Right lobe of liver (tissue), 6 donors: ENCODE measurements around the gene MCHR1. TPM values are rescaled to one million over a fixed set of nuclear protein-coding genes. Genes with fewer than 3 reads are reported as not detected.
A peak's percentile ranks its signal among the peaks of the same experiment; 100 is the strongest.

Experiments used
- ATAC-seq, 4 donors: fragments of 200-7000 bp; cut with Tn5 transposase; one replicate each; pipeline ENCODE4 v1.9.1; 2020; ENCODE audit warnings: mild to moderate bottlenecking in 4 of 4, moderate library complexity in 4 of 4
- DNase-seq, 3 donors: peaks; one replicate each; pipeline ENCODE4 v3.0.0-alpha.2; 2020
- H3K27ac ChIP-seq, 3 donors: fragments of 200-600 bp; one replicate each; pipeline ENCODE4 v1.8.0; 2022
- H3K27me3 ChIP-seq, 2 donors: fragments of 200-600 bp; one replicate each; pipeline ENCODE4 v1.8.0; 2022
- H3K36me3 ChIP-seq, 4 donors: fragments of 200-600 bp; sonication (generic) in 1 of 4; one replicate each; pipeline versions ENCODE4 v1.5.1 to v1.8.0; 2017 to 2022; ENCODE audit warnings: control low read depth in 1 of 4
- H3K4me1 ChIP-seq, 4 donors: fragments of 200-600 bp; sonication (generic) in 1 of 4; one replicate each; pipeline versions ENCODE4 v1.5.1 to v1.8.0; 2017 to 2022; ENCODE audit warnings: control low read depth in 1 of 4
- H3K4me3 ChIP-seq, 3 donors: fragments of 200-600 bp; one replicate each; pipeline ENCODE4 v1.8.0; 2022
- H3K9me3 ChIP-seq, 4 donors: fragments of 200-600 bp; sonication (generic) in 1 of 4; one replicate each; pipeline versions ENCODE4 v1.5.1 to v1.8.0; 2017 to 2022; ENCODE audit warnings: control low read depth in 1 of 4
- CTCF ChIP-seq, 4 donors: fragments of 200-600 bp in 3 of 4; fragments of 450-650 bp in 1 of 4; IDR thresholded peaks; one replicate each; pipeline versions ENCODE4 v1.5.1 to v1.8.0; 2016 to 2022; ENCODE audit warnings: antibody characterized with exemption in 4 of 4, mild to moderate bottlenecking in 2 of 4
- POLR2A ChIP-seq: fragments of 450-650 bp; IDR thresholded peaks from one replicate; pipeline ENCODE4 v1.6.1; 2017; ENCODE audit warnings: antibody characterized with exemption, mild to moderate bottlenecking
- WGBS: methylation state at CpG from one replicate; pipeline ENCODE4 v1.1.6; 2018; ENCODE audit warnings: low coverage, low lambda C conversion rate; ENCODE audit not compliant: insufficient coverage; ENCODE audit errors: missing lambda C conversion rate; 5-methylcytosine and 5-hydroxymethylcytosine counted together
- intact Hi-C, 2 donors: fragments of 100-400 bp; cut with DNase I; formaldehyde crosslinking; loops; one replicate each; pipeline versions ENCODE4 v1.11.2 to v1.14.1; 2022
- total RNA-seq, 6 experiments: library from RNA; depleted of rRNA in 2 of 6; stranded (reverse); fragments of >200 nt in 2 of 6; fragmentation: NEBNext Ultra II Directional in 3 of 6; extraction: Animal tissue kit (Norgen Biotek cat#: 25700) in 3 of 6; gene quantifications; one replicate each; pipeline versions ENCODE4 v1.1.0 to v1.2.4, GENCODE V29; 2016 to 2023
- donor health status: DM: no; HTN: yes; CAD: no.
- donor health status: DM: no; HTN: no; CAD: no.
- donor health status: DM: no; HTN: no; CAD: no.
- donor health status: DM: no; HTN: yes; CAD: no.
- donor health status: DM: no; HTN: yes; CAD: no.

MCHR1 gene
- total RNA-seq, 6 experiments from 2014 or later: 1.1 to 3.7 (median 1.9) TPM

GRCh38 chr22:40707154-40707553 lies 27.9 kb downstream of the MCHR1 start:
- no peaks in the 10 kb centered on the region for H3K27me3 ChIP-seq

GRCh38 chr22:40708177-40708576 lies 28.9 kb downstream of the MCHR1 start:
- ATAC-seq: no peak
- 86% methylated on average over 5 of the region's 5 CpGs for WGBS
- no peak overlapping the region for H3K27ac ChIP-seq
- no peaks in the 10 kb centered on the region for H3K36me3 ChIP-seq
- H3K4me3 ChIP-seq: no peak overlapping the region
- H3K9me3 ChIP-seq: no peaks in the 10 kb centered on the region
- H3K27me3 ChIP-seq: no peaks in the 10 kb centered on the region
- intact Hi-C loops: no loop called here
- H3K4me1 ChIP-seq: no peaks in the 10 kb centered on the region
- TF ChIP-seq POLR2A (no peak), CTCF (IDR thresholded peaks at IDR 0.05) (no peak)
- DNase-seq: no peak

More at GRCh38 chr22:40707154-40707553, 27.9 kb downstream of the MCHR1 start:
- intact Hi-C loops: no loop called here
- Histone ChIP-seq H3K9me3 (no peaks in the 10 kb centered on the region), H3K36me3 (no peaks in the 10 kb centered on the region), H3K4me1 (no peaks in the 10 kb centered on the region), H3K4me3 (no peak overlapping the region), H3K27ac (no peak overlapping the region)
- WGBS: 67% methylated on average over 1 of the region's 2 CpGs
- ATAC-seq: no peak
- no peak for DNase-seq
- TF ChIP-seq POLR2A (no peak), CTCF (IDR thresholded peaks at IDR 0.05) (no peak)

- no peaks in the 10 kb centered on the region for H3K27me3 ChIP-seq
- intact Hi-C loops: no loop called here
- TF ChIP-seq CTCF (IDR thresholded peaks at IDR 0.05) (no peak), POLR2A (no peak)
- H3K36me3 ChIP-seq: no peaks in the 10 kb centered on the region
- H3K27ac ChIP-seq: peak overlapping the region in 1 of 3 donors; percentile 26
- DNase-seq (no peak), ATAC-seq (peak in 3 of 4 donors; percentile 13 to 33 (median 19))
- H3K4me1 ChIP-seq: peaks cover 0 to 8% (median 0%) of the 10 kb centered on the region in 4 donors
- no peak overlapping the region for H3K4me3 ChIP-seq
- H3K9me3 ChIP-seq: no peaks in the 10 kb centered on the region
- 39% methylated on average over 5 of the region's 6 CpGs for WGBS
Measured at GRCh38 chr22:40709752-40710413, 30.6 kb downstream of the MCHR1 start.

GRCh38 chr22:40712311-40712710 lies 33.0 kb downstream of the MCHR1 start:
- 95% methylated on average over 12 of the region's 12 CpGs for WGBS
- Histone ChIP-seq H3K4me3 (no peak overlapping the region), H3K27me3 (no peaks in the 10 kb centered on the region), H3K9me3 (no peaks in the 10 kb centered on the region), H3K4me1 (peaks cover 0 to 8% (median 0%) of the 10 kb centered on the region in 4 donors), H3K27ac (no peak overlapping the region), H3K36me3 (no peaks in the 10 kb centered on the region)
- ATAC-seq (no peak), DNase-seq (no peak)
- TF ChIP-seq CTCF (IDR thresholded peaks at IDR 0.05): no peak
- no peak for TF ChIP-seq POLR2A
- intact Hi-C loops: no loop called here
